Esophagus squamous epithelium (tissue), 5 donors: ENCODE results near the gene PDLIM7. TPM values are rescaled to one million over a fixed set of nuclear protein-coding genes. Genes with fewer than 3 reads are reported as not detected.

Experiments
- DNase-seq: peaks from one replicate; lab custom pipeline; 2025; lab: John Stamatoyannopoulos, UW
- H3K27ac ChIP-seq, 4 donors: fragments of 200-600 bp; sonication (generic); one replicate each; pipeline ENCODE4 v1.5.1; 2016 to 2019; ENCODE audit warnings: mild to moderate bottlenecking in 1 of 4
- H3K27me3 ChIP-seq, 4 donors: fragments of 200-600 bp; sonication (generic); 1 replicate in 3 of 4; 2 replicates in 1 of 4; pipeline versions ENCODE4 v1.5.1 to v1.6.0; 2017 to 2021; ENCODE audit warnings: antibody characterized with exemption in 1 of 4
- H3K36me3 ChIP-seq, 3 donors: fragments of 200-600 bp; sonication (generic); one replicate each; pipeline ENCODE4 v1.5.1; 2016 to 2019
- H3K4me1 ChIP-seq, 3 donors: fragments of 200-600 bp; sonication (generic); one replicate each; pipeline ENCODE4 v1.5.1; 2017 to 2019
- H3K4me3 ChIP-seq, 4 donors: fragments of 200-600 bp; sonication (generic); 1 replicate in 3 of 4; 2 replicates in 1 of 4; pipeline ENCODE4 v1.5.1; 2016 to 2019; ENCODE audit warnings: mild to moderate bottlenecking in 2 of 4, moderate library complexity in 1 of 4
- H3K9me3 ChIP-seq, 3 donors: fragments of 200-600 bp; sonication (generic); one replicate each; pipeline ENCODE4 v1.5.1; 2016 to 2019
- CTCF ChIP-seq, 6 experiments: fragments of 450-650 bp in 4 of 6; fragments of 200-600 bp in 2 of 6; sonication (generic) in 2 of 6; IDR thresholded peaks; one replicate each; pipeline ENCODE4 v1.5.1; 2016 to 2019; ENCODE audit warnings: antibody characterized with exemption in 6 of 6, mild to moderate bottlenecking in 4 of 6, moderate library complexity in 4 of 6
- POLR2A ChIP-seq, 4 donors: fragments of 450-650 bp; IDR thresholded peaks; one replicate each; pipeline ENCODE4 v1.6.1; 2017; ENCODE audit warnings: antibody characterized with exemption in 4 of 4, mild to moderate bottlenecking in 4 of 4, moderate library complexity in 3 of 4
- WGBS, 2 donors: methylation state at CpG; one replicate each; pipeline ENCODE4 v1.1.5; 2018; 5-methylcytosine and 5-hydroxymethylcytosine counted together
- intact Hi-C: fragments of 100-400 bp; cut with DNase I; formaldehyde crosslinking; loops from one replicate; pipeline ENCODE4 v1.15.0; 2022
- total RNA-seq, 4 donors: library from RNA; depleted of rRNA; stranded (reverse); fragments of >200 nt; gene quantifications; one replicate each; pipeline ENCODE4 v1.1.0, GENCODE V29; 2016
- donor health status: DM: yes; HTN: yes; CAD: no.

Gene PDLIM7
- total RNA-seq, 4 donors from 2014 or later: 17.1 to 81.6 (median 33.6) TPM

DNA sequence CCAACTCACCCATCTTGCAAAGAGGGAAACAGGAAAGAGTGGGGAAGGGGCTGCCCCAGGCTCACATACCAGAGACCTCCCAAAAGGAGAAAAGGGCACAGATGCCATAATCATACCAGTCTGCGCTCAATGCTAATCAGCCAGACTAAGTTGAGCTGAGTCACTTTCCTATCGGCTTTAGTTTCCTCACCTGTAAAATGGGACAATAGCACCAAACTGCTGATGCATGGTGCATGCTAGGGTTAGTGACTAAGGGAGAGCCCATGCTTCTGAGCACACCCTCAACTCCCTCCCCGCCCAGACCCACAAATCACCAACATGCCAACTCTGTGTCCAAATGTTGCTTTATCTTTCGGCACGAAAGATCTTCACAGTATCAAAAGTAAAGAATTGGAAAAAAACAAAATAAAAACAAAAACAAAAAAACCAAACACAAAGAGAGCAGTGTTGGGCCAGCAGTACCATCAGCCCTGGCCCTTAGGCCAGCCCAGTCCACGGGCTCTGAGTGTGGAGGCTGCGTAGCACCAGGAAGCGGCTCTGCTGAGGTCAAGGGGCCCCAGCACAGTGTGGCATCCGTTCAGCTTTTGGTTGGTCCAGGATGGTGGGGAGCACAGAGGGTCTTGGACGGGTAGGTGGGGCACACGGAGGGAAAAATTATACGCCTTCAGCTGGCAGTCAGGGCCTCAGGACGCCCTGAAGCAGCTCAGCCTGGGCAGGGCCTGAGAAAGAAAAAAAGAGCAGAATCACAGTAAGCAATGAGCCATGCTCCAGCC, 22.2 kb upstream of the PDLIM7 start:
- H3K36me3 ChIP-seq: peaks cover 15 to 70% (median 24%) of the 10 kb centered on the region in 3 donors
- H3K9me3 ChIP-seq: no peaks in the 10 kb centered on the region
- H3K4me1 ChIP-seq: peaks cover 14 to 39% (median 14%) of the 10 kb centered on the region in 3 donors
- DNase-seq: no peak
- intact Hi-C loops: no loop called here
- no peak overlapping the region for H3K4me3 ChIP-seq
- no peaks in the 10 kb centered on the region for H3K27me3 ChIP-seq
- H3K27ac ChIP-seq: peak overlapping the region in 1 of 4 donors; percentile 14
- 72 to 85% methylated on average over 11 to 13 of the region's 13 CpGs for WGBS, 2 donors
- no peak for TF ChIP-seq POLR2A (IDR thresholded peaks at IDR 0.05)
- no peak for TF ChIP-seq CTCF (IDR thresholded peaks at IDR 0.05)

- peak in 3 of 4 donors; percentile 9 to 46 (median 16) for TF ChIP-seq POLR2A (IDR thresholded peaks at IDR 0.05)
- TF ChIP-seq CTCF (IDR thresholded peaks at IDR 0.05): peak in 4 of 6 experiments; percentile 3 to 31 (median 30)
- WGBS, 2 donors: 0% methylated on average over 4 to 10 of the region's 96 CpGs
- peak; percentile 84 for DNase-seq
- Histone ChIP-seq H3K27ac (peak within 1 kb of the TSS; percentile 87 to 93 (median 92)), H3K36me3 (peaks cover 14 to 70% (median 34%) of the 10 kb centered on the region in 3 donors), H3K4me3 (peak within 1 kb of the TSS; percentile 80 to 96 (median 91)), H3K9me3 (no peaks in the 10 kb centered on the region), H3K4me1 (peaks cover 14 to 39% (median 15%) of the 10 kb centered on the region in 3 donors), H3K27me3 (no peaks in the 10 kb centered on the region)
- intact Hi-C loops: no loop called here
Measured at GRCh38 chr5:177516601-177517568, 19.5 kb upstream of the PDLIM7 start, which contains the start of gene DDX41. TSS of gene DDX41 (minus strand) at chr5:177516961. CDS start at chr5:177516945, 16 bp downstream.

GRCh38 chr5:177515580-177515979, 18.2 kb upstream of the PDLIM7 start:
- intact Hi-C loops: no loop called here
- peaks cover 14 to 36% (median 15%) of the 10 kb centered on the region in 3 donors for H3K4me1 ChIP-seq
- H3K36me3 ChIP-seq: peaks cover 23 to 70% (median 37%) of the 10 kb centered on the region in 3 donors
- H3K27ac ChIP-seq: peak overlapping the region in 1 of 4 donors; percentile 87
- H3K4me3 ChIP-seq: peak overlapping the region in 3 of 4 donors; percentile 80 to 95 (median 87)
- DNase-seq: no peak
- TF ChIP-seq CTCF (IDR thresholded peaks at IDR 0.05) (no peak), POLR2A (IDR thresholded peaks at IDR 0.05) (no peak)
- H3K9me3 ChIP-seq: no peaks in the 10 kb centered on the region
- no peaks in the 10 kb centered on the region for H3K27me3 ChIP-seq
- 70 to 89% methylated on average over 3 to 7 of the region's 7 CpGs for WGBS, 2 donors

- intact Hi-C loops: no loop called here
- H3K4me1 ChIP-seq: peaks cover 14 to 43% (median 15%) of the 10 kb centered on the region in 3 donors
- TF ChIP-seq POLR2A (IDR thresholded peaks at IDR 0.05): no peak
- TF ChIP-seq CTCF (IDR thresholded peaks at IDR 0.05): no peak
- WGBS, 2 donors: 90 to 100% methylated on average over 1 to 7 of the region's 11 CpGs
- DNase-seq: no peak
- H3K4me3 ChIP-seq: no peak overlapping the region
- peaks cover 25 to 68% (median 36%) of the 10 kb centered on the region in 3 donors for H3K36me3 ChIP-seq
- H3K9me3 ChIP-seq: no peaks in the 10 kb centered on the region
- no peak overlapping the region for H3K27ac ChIP-seq
- no peaks in the 10 kb centered on the region for H3K27me3 ChIP-seq
Measured at GRCh38 chr5:177514541-177514940, 17.1 kb upstream of the PDLIM7 start.
